MCF 10A (cell line): ENCODE data around the gene COPZ2. TPM values are rescaled to one million over a fixed set of nuclear protein-coding genes. Genes with fewer than 3 reads are reported as not detected.

Experiments used
- BruUV-seq: library from RNA; stranded (reverse); fragments of 400-500 nt; replicated peaks from 2 replicates; lab custom pipeline; 2021; lab: Mats Ljungman, UMichigan
- CTCF ChIA-PET: fragments of 300-600 bp; sonication (Branson Sonifier 250); formaldehyde crosslinking; extraction: SDS; loops from one replicate; lab custom pipeline; 2021; ENCODE audit warnings: antibody characterized with exemption, inconsistent platforms; lab: Yijun Ruan, JAX
- POLR2A ChIA-PET: fragments of 300-600, 350-650 bp; sonication (Branson Sonifier 250); formaldehyde crosslinking; extraction: SDS; loops from one replicate; lab custom pipeline; 2020; ENCODE audit warnings: antibody characterized with exemption, inconsistent platforms; lab: Yijun Ruan, JAX
- DNase-seq: peaks from one replicate; pipeline ENCODE4 v3.0.0-alpha.2; 2018; ENCODE audit not compliant: unreplicated experiment
- H3K27ac Mint-ChIP-seq: one replicate; pipeline ENCODE4 v1.8.0; 2022; ENCODE audit warnings: mild to moderate bottlenecking, low read depth, mixed read lengths; ENCODE audit not compliant: unreplicated experiment
- H3K27me3 Mint-ChIP-seq: one replicate; pipeline ENCODE4 v1.8.0; 2022; ENCODE audit warnings: mixed read lengths; ENCODE audit not compliant: insufficient read depth, unreplicated experiment
- H3K36me3 Mint-ChIP-seq: one replicate; pipeline ENCODE4 v1.8.0; 2022; ENCODE audit warnings: mild to moderate bottlenecking, moderate library complexity, mixed read lengths; ENCODE audit not compliant: insufficient read depth, unreplicated experiment
- H3K4me1 Mint-ChIP-seq: one replicate; pipeline ENCODE4 v1.8.0; 2022; ENCODE audit warnings: mixed read lengths; ENCODE audit not compliant: insufficient read depth, unreplicated experiment
- H3K4me3 Mint-ChIP-seq: one replicate; pipeline ENCODE4 v1.8.0; 2022; ENCODE audit warnings: mild to moderate bottlenecking, moderate library complexity, mixed read lengths; ENCODE audit not compliant: unreplicated experiment
- H3K9me3 Mint-ChIP-seq: one replicate; pipeline ENCODE4 v1.8.0; 2022; ENCODE audit warnings: mixed read lengths; ENCODE audit not compliant: unreplicated experiment
- CTCF ChIP-seq: fragments of 200-600 bp; IDR thresholded peaks from one replicate; pipeline ENCODE4 v1.8.0; 2022; ENCODE audit warnings: antibody characterized with exemption, mild to moderate bottlenecking; ENCODE audit not compliant: unreplicated experiment
- intact Hi-C: fragments of 100-400 bp; cut with micrococcal nuclease; formaldehyde crosslinking; loops from 2 replicates; pipeline ENCODE4 v1.14.1; 2022
- total RNA-seq: library from RNA; stranded (reverse); gene quantifications from 2 replicates; pipeline ENCODE4 v1.2.3, GENCODE V29; 2022

Gene COPZ2
- total RNA-seq, 1 experiment from 2014 or later: not detected

DNA sequence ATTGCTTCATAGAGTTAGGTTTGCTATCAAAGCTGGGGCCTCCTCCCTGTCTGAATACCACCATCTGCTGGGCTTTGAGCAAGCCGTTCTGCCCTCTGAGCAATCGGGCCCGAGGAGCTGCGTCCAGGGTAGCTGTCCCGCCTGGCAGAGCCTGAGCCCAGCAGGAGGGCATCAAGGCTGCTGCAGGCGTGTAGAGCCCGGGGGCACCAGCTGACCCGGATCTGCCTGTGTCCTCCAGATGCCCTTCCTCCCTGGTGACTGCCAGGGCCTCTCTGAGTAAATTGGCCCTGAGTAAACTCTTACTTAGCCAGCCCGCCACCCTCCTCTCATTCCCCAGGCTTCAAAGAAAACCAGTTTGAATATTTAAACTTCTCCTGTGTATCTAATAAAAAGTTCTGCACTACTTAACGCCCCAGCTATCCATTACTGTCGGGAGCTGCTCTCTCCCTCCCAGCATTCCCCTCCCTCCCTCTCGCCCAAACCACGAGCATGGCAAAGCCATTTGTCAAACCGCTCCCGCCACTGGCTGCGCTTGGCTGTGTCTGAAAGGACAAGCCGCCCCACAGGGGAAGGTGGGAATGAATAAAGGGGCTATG, 50.3 kb downstream of the COPZ2 start:
- ChIA-PET POLR2A (no interaction called here), CTCF (interaction anchor here (0.5 to 0.7 kb wide), 4 partner anchors 38 to 791 kb away, joined by 3 to 4 read pairs (median 3); no protein-coding TSS in a partner anchor)
- DNase-seq: no peak
- H3K27me3 Mint-ChIP-seq: no peaks in the 10 kb centered on the region
- H3K27ac Mint-ChIP-seq: no peak overlapping the region
- H3K4me3 Mint-ChIP-seq: no peak overlapping the region
- no peaks in the 10 kb centered on the region for H3K4me1 Mint-ChIP-seq
- no peaks in the 10 kb centered on the region for H3K9me3 Mint-ChIP-seq
- no peak for TF ChIP-seq CTCF
- peaks cover 23% of the 10 kb centered on the region for H3K36me3 Mint-ChIP-seq
- intact Hi-C loops: no loop called here
- BruUV-seq: no TSS peak

GRCh38 chr17:47986520-47986919, 51.1 kb downstream of the COPZ2 start:
- BruUV-seq: no TSS peak
- Mint-ChIP-seq H3K4me1 (no peaks in the 10 kb centered on the region), H3K9me3 (no peaks in the 10 kb centered on the region), H3K27ac (no peak overlapping the region), H3K27me3 (no peaks in the 10 kb centered on the region), H3K36me3 (peaks cover 23% of the 10 kb centered on the region), H3K4me3 (no peak overlapping the region)
- DNase-seq: no peak
- CTCF ChIA-PET: interaction anchor here (0.6 to 0.7 kb wide), 3 partner anchors 37 to 709 kb away, joined by 3 to 4 read pairs (median 3); no protein-coding TSS in a partner anchor
- intact Hi-C loops: no loop called here
- POLR2A ChIA-PET: interaction anchor here (0.5 kb wide), 1 partner anchor 79 kb away, joined by 4 read pairs; no protein-coding TSS in a partner anchor
- TF ChIP-seq CTCF: no peak

DNA sequence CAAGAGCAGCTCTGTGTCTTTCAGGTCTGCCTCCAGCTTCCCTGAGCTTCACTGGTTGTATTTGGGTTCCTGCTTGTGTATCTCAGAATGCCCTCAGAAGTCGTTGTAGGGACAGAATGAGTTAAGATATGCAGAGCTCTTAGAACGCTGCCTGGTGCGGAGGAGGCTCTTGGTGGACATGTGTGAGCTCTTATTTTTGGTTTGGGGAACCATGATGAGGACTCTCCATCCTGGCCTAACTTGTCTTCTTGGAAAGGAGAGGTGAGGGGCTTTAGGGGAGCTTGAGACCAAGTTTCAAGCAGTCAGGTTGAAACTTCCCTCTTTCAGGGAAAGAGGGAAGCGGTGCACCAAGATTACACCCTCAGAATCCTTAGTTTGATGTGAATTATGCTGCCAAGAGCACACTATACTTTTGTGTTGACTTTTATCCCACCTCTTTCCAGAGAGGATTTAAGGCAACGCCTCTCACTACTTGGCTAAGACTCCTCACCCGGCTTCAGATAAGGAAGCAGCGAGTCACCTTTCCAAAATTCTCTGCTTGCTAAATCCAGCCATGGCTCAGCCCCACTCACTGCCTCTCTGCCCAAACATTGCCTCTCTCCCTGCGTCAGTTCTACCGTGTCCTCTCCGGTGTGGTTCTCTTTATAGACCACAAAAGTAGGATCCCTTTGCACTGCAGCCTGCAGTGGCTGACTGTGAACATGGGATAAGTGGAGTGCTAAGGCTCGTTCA, 53.9 kb downstream of the COPZ2 start:
- no TSS peak for BruUV-seq
- no peak for TF ChIP-seq CTCF
- Mint-ChIP-seq H3K27ac (no peak overlapping the region), H3K9me3 (no peaks in the 10 kb centered on the region), H3K27me3 (no peaks in the 10 kb centered on the region), H3K4me3 (no peak overlapping the region), H3K4me1 (no peaks in the 10 kb centered on the region), H3K36me3 (peaks cover 42% of the 10 kb centered on the region)
- no peak for DNase-seq
- ChIA-PET POLR2A (interaction anchor here (0.6 kb wide), 1 partner anchor 9 kb away, joined by 3 read pairs; no protein-coding TSS in a partner anchor), CTCF (interaction anchor here (0.7 to 1.1 kb wide), 3 partner anchors 32 to 190 kb away, joined by 3 to 5 read pairs (median 3); no protein-coding TSS in a partner anchor)
- intact Hi-C loops: no loop called here
